ENCODE results near the gene TTC28.
"Not testable (repeated sequence)": the region's sequence is repeated elsewhere in the genome, so short reads cannot be mapped to it uniquely, and the experiment has no call there.

The TTC28 gene

GRCh38 chr22:28553108-28553866, 126.4 kb downstream of the TTC28 start:
- not testable (repeated sequence) for DNase-seq

DNA sequence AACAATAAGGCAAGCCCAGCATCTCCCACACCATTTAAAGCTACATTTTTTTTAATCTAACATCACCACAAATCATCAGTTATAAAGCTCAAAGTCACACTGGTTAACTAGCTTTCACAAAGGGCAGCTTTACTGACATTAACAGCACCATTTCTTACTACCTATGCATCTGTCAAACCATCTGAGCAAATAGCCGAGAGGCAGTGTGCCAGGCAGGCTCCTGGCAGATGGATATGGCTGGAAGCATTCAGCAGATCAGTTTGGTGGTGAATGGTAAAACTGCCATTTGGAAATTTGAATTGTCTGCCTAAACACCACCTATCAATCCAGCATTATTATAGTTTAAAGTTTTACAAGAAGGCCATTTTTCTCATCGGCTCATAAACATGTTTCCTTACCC, 131.2 kb downstream of the TTC28 start:
- no peak for DNase-seq

GRCh38 chr22:28547132-28547842, 132.4 kb downstream of the TTC28 start:
- no peak for DNase-seq

DNA sequence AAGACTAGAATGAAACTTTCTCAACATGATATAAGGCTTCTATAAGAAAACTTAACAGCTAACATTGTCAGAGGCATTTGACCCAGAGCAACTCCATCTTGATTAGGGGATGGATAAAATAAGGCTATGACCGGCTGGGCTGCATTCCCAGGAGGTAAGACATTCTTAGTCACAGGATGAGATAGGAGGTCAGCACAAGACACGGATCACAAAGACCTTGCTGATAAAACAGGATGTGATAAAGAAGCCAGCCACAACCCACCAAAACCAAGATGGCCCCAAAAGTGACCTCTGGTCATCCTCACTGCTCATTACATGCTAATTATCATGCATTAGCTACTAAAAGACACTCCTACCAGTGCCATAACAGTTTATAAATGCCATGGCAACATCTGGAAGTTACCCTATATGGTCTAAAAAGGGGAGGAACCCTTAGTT, 135.2 kb downstream of the TTC28 start:
- no peak for DNase-seq

GRCh38 chr22:28542980-28543621, 136.5 kb downstream of the TTC28 start:
- DNase-seq, result no peak

DNA sequence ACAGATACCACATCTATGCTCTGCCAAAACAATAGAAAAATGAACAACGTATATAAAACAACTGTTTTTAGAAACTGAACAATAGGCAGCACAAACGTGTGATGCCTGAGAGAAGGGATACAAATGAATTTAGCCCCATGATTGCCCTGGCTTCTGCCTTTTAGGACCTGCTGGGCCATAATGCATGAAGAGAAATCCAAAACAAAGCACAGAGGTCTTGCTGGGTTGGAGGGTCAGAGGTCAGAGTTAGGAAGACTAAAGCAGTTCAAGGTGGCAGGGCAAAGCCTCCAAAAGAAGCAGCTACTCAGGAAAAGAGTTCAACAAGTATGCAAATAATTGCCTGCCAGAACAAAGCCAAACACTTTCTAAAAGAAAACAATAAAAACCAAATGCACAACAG, 138.5 kb downstream of the TTC28 start:
- no peak for DNase-seq

GRCh38 chr22:28538922-28539321, 140.7 kb downstream of the TTC28 start:
- no peak for DNase-seq

GRCh38 chr22:28530565-28530964, 149.1 kb downstream of the TTC28 start:
- not testable (repeated sequence) for DNase-seq

- not testable (repeated sequence) for DNase-seq
Observed at GRCh38 chr22:28529144-28529543, 150.5 kb downstream of the TTC28 start.

GRCh38 chr22:28521451-28521850, 158.2 kb downstream of the TTC28 start:
- no peak for DNase-seq

DNA sequence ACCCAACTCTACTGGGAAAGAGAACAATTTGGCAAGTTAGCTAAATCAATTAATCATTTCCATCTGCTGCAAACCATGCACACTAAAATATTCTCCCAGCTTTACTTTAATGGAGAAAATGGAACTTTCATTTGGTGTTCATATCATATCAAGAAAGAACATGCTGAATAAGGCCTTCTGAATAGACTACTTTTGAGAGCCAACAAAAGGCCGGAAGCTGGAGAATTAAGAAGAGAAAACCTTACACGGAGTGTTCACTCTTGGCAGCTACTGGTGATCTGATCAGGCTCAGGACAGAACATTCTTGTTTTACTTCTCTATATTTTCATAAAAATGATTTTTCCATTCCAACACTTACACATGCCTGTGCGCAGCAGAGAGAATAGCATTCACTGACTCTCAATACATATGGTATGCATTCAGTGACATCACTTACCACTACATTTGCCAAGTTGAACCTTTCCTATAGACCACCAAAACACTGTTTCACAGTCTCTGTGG, 165.3 kb downstream of the TTC28 start:
- no peak for DNase-seq

DNA sequence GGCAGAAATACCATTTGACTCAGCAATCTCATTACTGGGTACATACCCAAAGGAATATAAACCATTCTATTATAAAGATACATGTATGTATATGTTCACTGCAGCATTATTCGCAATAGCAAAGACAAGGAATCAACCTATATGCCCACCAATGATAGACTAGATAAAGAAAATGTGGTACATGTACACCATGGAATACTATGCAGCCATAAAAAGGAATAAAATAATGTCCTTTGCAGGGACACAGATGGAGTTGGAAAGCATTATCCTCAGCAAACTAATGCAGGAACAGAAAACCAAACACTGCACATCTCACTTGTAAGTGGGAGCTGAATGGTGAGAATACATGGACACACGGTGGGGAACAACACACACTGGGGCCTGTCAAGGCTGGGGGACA, 167.3 kb downstream of the TTC28 start:
- not testable (repeated sequence) for DNase-seq

DNA sequence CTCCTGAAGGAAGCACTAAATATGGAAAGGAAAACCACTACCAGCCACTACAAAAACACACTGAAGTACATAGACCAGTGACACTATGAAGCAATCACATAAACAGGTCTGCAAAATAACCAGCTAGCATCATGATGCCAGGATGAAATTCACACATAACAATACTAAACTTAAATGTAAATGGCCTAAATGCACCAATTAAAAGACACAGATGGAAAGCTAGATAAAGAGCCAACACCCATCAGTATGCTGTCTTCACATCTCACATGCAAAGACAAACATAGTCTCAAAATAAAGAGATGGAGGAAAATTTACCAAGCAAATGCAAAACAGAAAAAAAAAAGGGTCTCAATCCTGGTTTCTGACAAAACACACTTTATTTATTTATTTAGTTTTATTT, 171.7 kb downstream of the TTC28 start:
- no peak for DNase-seq

GRCh38 chr22:28506150-28506535, 173.5 kb downstream of the TTC28 start:
- DNase-seq, result no peak

DNA sequence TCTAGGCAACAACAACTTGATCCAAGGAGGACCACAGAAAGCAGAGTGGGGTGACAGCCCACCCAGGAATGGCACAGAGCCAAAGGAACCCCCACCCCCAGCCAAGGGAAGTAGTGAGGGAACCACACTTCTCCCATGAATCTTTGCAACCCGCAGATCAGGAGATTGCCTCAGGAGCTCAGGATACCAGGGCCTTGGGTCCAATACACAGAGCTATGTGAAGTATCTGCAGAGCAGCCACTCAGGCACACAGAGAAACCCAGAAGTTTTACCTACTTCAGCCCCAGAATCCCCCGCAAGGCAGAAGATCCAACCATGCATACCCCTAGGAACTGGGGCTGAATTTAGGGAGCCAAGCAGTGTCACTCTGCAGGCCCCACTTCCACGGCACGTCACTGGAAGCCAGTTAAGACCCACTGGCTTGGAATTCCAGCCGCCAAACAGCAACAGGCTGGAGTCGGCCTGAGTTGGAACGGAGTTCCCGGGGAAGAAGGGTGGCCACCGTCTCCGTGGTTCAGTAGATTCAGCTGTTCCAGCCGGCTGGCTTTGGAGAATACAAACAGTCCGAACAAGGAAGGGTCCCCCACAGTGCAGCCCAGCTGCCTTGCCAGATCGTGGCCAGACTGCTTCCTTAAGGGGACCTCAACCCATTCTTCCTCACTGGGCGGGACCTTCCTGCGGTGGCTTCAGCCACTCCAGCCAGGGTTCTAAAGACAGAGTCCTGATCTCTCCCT, 174.1 kb downstream of the TTC28 start:
- no peak for DNase-seq

DNA sequence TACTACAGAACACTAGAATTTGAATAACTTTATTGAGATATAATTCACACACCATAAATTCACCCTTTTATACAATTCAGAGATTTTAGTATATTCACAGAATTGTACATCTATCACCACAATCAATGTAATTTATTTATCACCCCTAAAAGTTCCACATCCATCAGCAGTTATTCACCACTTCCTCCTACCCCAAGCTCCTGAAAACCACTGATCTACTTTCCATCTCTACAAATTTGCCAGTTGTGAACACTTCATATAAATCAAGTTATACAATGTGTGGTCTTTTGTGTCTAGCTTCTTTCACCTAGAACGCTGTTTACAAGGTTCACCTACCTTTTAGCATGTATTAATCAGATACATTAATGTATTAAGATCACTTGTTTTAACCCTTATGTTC, 179.6 kb downstream of the TTC28 start:
- no peak for DNase-seq

DNA sequence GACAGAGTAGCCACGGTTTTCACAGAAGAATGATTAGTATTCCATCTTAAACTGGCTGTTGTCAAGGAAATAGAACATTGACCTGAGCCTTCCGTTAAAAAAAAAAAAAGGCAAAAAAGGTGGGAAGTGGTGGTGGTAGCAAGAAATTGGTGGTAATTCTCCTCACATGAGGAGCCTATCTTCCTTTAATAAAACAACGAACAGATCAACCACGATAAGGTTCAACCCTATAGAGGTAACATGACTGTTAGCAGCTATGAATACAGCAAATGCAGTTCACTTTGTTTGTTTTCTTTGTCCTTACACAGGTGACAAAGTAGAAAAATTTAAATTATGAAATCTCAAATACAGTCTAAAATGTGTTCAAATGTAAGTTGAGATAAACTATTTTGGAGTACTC, 181.6 kb downstream of the TTC28 start:
- no peak for DNase-seq

DNA sequence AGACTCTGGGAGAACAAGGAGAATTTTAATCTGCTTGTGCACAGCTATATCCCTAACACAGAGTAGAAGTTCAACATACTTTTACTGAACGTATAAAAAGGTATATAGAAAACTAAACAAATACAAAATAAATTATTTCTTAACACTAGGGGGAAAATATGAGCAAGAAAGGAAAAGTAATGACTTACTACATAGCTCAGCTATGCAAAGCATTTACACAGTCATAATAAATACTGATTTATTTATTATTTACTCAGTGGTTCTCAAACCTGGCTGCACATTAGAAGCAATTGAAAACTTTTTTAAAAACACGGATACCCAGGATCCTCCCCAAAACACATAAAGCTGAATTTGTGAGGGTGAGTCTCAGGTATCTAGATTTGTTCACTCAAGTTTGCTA, 182.5 kb downstream of the TTC28 start:
- no peak for DNase-seq

- DNase-seq, result not testable (repeated sequence)
Observed at GRCh38 chr22:28491289-28491688, 188.4 kb downstream of the TTC28 start.

DNA sequence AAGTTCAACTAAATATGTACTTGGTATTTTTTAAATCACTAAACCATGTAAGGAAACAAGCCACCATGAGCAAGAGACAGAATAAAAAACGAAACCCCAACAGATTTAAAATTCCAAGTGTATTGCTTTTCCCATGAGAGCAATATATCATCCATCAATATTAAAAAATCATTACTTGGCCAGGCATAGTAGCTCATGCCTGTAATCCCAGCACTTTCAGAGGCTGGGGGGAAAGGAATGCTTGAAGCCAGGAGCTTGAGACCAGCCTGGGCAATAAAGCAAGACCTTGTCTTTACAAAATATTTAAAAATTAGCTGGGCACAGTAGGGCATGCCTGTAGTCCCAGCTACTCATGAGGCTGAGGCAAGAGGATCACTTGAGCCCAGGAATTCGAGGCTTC, 190.8 kb downstream of the TTC28 start:
- DNase-seq, result no peak

GRCh38 chr22:28484662-28485061, 195.0 kb downstream of the TTC28 start:
- DNase-seq, result no peak

DNA sequence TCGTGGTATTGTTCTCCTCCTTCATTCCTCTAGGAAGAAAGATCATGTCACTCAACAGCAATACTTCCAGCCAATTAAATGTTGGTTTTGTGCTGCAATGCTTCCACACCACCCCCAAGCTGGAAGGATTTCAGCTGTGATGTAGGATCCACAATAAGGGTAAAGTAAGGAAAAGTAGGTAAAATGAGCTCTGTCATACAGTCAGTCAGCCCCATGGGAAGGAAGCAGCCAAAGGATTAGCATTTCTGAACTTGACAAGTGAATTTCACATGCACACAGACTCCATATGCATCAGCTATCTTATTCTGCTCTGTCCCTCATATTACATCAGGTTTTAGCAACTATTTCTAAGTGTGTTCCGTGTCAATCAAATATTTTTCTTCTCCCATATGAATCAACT, 197.9 kb downstream of the TTC28 start:
- DNase-seq, result no peak
